GM21529 (cell line): Measurements from ENCODE around the gene MYO3A.
"Not testable (repeated sequence)": the region's sequence is repeated elsewhere in the genome, so short reads cannot be mapped to it uniquely, and the experiment has no call there.

Source experiments
- ATAC-seq: cut with Tn5 transposase; IDR thresholded peaks from one replicate; pipeline ENCODE4 v1.9.1; 2021; ENCODE audit not compliant: unreplicated experiment

The MYO3A gene

DNA sequence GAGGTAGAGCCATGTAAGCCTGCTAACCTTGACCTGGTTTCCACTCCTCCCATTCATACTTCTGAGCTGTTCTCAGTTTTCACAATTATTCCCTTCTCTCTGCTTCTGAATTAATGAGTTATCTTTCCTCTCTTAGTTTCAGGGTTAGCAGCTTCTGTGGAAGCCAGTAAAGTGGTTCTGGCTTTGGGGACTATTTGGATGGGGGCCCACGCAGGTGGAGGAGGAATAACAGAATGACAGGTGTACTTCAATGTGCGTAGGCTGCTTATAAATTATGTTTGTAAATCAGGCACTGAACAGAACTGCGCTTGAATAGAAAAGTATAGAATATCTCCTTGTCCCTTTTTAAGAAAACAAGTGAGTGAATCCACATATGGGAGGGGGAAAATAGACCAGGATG, 153.6 kb downstream of the MYO3A start:
- no peak for ATAC-seq

- ATAC-seq, result no peak
Measured at GRCh38 chr10:26090026-26090425, 156.0 kb downstream of the MYO3A start.

- no peak for ATAC-seq
Measured at GRCh38 chr10:26090762-26091161, 156.7 kb downstream of the MYO3A start.

GRCh38 chr10:26093229-26093628, 159.2 kb downstream of the MYO3A start:
- no peak for ATAC-seq

- ATAC-seq, result no peak
Measured at GRCh38 chr10:26095781-26096180, 161.8 kb downstream of the MYO3A start.

GRCh38 chr10:26097549-26097948, 163.5 kb downstream of the MYO3A start:
- not testable (repeated sequence) for ATAC-seq

GRCh38 chr10:26112532-26112931, 178.5 kb downstream of the MYO3A start:
- no peak for ATAC-seq

- ATAC-seq, result no peak
Measured at GRCh38 chr10:26138613-26139012, 204.6 kb downstream of the MYO3A start.

GRCh38 chr10:26156019-26156418, 222.0 kb downstream of the MYO3A start:
- ATAC-seq, result no peak

GRCh38 chr10:26157734-26158133, 223.7 kb downstream of the MYO3A start:
- no peak for ATAC-seq

DNA sequence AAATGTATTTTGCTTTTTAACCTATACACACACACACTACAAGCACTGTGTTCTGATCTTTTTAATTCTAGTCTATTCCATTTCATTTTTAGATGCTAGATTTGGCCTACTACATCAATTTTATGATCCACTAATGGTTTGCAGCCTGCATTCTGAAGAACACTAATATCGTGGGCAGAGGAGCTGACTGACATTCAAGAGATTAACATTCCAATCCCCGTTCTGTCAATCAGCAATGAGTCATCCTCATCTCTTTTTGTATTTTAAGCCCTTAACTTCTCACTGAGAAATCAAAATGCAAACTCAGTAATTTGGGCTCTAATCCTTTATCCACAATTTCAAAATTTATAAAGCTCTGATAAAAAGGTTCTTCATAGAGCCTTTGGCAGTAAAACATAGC, 235.4 kb downstream of the MYO3A start:
- no peak for ATAC-seq

DNA sequence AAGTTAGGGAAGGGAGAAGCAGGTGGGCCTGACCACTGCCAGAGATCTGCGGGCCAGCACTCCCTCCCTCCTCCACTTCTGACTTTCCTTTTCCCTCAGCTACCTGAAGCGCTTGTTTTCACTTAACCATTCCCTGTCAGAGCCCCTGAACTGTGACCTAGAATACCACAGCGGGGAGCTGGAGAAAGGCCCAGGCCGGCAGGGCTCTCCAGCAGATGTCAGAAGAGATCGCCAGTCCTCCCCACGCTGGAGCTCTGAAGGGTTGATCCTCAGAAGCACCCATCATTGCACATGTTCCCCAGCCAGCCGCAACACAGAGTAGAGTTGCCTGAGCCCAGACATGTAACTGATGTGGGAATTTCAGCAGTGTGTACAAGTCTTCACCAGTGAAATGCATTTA, 238.1 kb downstream of the MYO3A start:
- ATAC-seq, result no peak

GRCh38 chr10:26173837-26174236, 239.8 kb downstream of the MYO3A start:
- no peak for ATAC-seq

- no peak for ATAC-seq
Measured at GRCh38 chr10:26177341-26177740, 243.3 kb downstream of the MYO3A start.

- no peak for ATAC-seq
Measured at GRCh38 chr10:26194275-26194674, 260.2 kb downstream of the MYO3A start.

- ATAC-seq, result no peak
Measured at GRCh38 chr10:26197248-26197647, 263.2 kb downstream of the MYO3A start.

- ATAC-seq, result no peak
Measured at GRCh38 chr10:26198119-26198518, 264.1 kb downstream of the MYO3A start.

- ATAC-seq, result no peak
Measured at GRCh38 chr10:26199841-26200240, 265.8 kb downstream of the MYO3A start.

DNA sequence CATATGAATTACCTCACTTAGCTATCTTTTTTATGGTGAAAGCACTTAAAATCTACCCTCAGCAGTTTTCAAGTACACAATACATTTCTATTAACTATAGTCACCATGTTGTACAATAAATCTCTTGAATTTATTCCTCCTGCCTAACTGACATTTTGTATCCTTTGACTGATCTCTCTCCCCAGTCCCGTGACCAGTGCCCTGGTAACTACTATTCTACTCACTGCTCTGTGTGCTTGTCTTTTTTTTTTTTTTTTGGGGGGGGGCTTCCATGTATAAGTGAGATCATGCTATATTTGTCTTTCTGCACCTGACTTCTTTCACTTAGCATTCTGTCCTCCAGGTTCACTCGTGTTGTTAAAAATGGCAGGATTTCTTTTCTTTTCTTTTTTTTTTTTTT, 271.2 kb downstream of the MYO3A start:
- ATAC-seq, result no peak

- ATAC-seq, result no peak
Measured at GRCh38 chr10:26211781-26212444, 277.9 kb downstream of the MYO3A start.

DNA sequence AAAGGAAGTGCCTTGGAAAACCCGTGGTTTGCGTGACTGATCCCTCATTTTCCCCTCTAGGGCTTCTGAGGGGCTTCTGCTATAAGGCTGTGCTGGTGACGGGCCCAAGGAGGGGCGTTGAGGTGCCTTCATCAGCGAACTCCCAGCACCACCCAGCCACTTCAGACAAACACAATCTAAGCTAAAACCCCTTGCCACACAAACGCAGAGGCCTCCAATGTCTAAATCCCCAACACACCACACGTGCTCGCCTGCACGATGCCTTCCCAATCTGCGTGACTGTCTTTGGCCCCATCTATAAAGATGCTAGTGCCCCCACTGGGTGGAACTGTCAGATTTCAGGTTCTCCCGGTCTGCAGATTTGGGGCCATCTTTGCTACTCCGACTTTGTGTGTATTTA, 278.5 kb downstream of the MYO3A start:
- ATAC-seq, result no peak

DNA sequence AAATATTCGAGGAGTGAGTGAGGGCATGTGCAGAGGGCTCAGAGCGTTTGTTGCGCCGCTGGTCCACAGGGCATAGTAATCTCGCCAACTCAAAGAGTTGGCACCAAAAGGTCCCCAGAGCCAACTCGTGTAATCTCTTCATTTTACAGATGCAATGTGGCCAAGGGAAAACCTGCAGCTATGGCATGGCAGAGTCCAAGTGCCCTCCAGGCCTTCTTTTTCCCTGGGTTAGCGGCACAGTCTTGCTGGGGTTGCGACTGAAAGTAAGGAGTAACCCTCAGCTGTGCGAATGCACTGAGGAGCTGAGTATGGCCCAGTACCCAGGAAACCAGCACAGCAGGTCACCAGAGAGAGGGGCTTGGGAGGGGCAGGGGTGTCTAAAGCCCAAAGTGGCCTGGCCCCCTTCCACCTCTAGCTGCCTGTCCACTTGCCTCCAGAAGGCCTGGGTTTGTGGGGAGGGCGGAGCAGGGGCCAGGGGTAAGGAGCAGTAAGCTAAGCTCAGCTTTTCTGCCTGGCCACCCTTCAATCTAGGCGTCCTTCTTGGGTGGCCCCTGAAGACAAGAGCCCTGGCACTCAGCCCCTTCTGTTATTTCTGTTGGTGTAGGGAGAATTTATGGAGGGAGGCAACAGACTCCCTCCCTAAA, 279.2 kb downstream of the MYO3A start:
- no peak for ATAC-seq

GRCh38 chr10:26214004-26214403, 280.0 kb downstream of the MYO3A start:
- ATAC-seq, result no peak
